Right lobe of liver (tissue), 4 donors: ENCODE results near the gene PPOX.

ENCODE experiments used
- CTCF ChIP-seq, 4 donors: fragments of 200-600 bp in 3 of 4; fragments of 450-650 bp in 1 of 4; IDR thresholded peaks; one replicate each; pipeline versions ENCODE4 v1.5.1 to v1.8.0; 2016 to 2022; ENCODE audit warnings: antibody characterized with exemption in 4 of 4, mild to moderate bottlenecking in 2 of 4
- POLR2A ChIP-seq: fragments of 450-650 bp; IDR thresholded peaks from one replicate; pipeline ENCODE4 v1.6.1; 2017; ENCODE audit warnings: antibody characterized with exemption, mild to moderate bottlenecking
- donor health status: DM: no; HTN: no; CAD: no.
- donor health status: DM: no; HTN: no; CAD: no.
- donor health status: DM: no; HTN: yes; CAD: no.

- TF ChIP-seq CTCF (IDR thresholded peaks at IDR 0.05) = no peak
- no peak for TF ChIP-seq POLR2A
These were observed 28.3 kb upstream of the PPOX start for GRCh38 chr1:161137881-161138280.
